Measurements from ENCODE around the gene MED16. TPM values are rescaled to one million over a fixed set of nuclear protein-coding genes. Genes with fewer than 3 reads are reported as not detected.
"Not testable (repeated sequence)": the region's sequence is repeated elsewhere in the genome, so short reads cannot be mapped to it uniquely, and the experiment has no call there.

Gene MED16
- total and polyA plus RNA-seq, 8 donors: 16.7 to 126 (median 74.0) TPM

GRCh38 chr19:843180-843835 is 49.7 kb downstream of the MED16 start:
- peak; percentile 58 to 63 for DNase-seq
- H3K4me3 ChIP-seq: peak overlapping the region in 3 of 4 donors; percentile 22 to 34 (median 26)

GRCh38 chr19:842802-843179 is 50.2 kb downstream of the MED16 start:
- H3K27ac ChIP-seq; DNase-seq; H3K4me3 ChIP-seq; intact Hi-C loops (cut with DNase I; ENCODE audit: low total_unique reads); H3K9me3 ChIP-seq; H3K36me3 ChIP-seq: not testable (repeated sequence)
- Histone ChIP-seq H3K27me3 (peaks cover 5 to 90% (median 54%) of the 10 kb centered on the region in 3 donors), H3K4me1 (peaks cover 10 to 26% (median 18%) of the 10 kb centered on the region in 4 donors)
- WGBS, 5 donors: 71 to 84% (median 81%) methylated on average over 7 of the region's 7 CpGs

More at GRCh38 chr19:843180-843835, 49.7 kb downstream of the MED16 start:
- H3K27ac ChIP-seq: no peak overlapping the region
- peaks cover 5 to 95% (median 60%) of the 10 kb centered on the region in 3 donors for H3K27me3 ChIP-seq
- no peaks in the 10 kb centered on the region for H3K36me3 ChIP-seq
- 4 to 12% (median 7%) methylated on average over 7 to 46 of the region's 46 CpGs for WGBS, 5 donors
- intact Hi-C loops (cut with DNase I; ENCODE audit: low total_unique reads): no loop called here
- TF ChIP-seq, protein P1, sequence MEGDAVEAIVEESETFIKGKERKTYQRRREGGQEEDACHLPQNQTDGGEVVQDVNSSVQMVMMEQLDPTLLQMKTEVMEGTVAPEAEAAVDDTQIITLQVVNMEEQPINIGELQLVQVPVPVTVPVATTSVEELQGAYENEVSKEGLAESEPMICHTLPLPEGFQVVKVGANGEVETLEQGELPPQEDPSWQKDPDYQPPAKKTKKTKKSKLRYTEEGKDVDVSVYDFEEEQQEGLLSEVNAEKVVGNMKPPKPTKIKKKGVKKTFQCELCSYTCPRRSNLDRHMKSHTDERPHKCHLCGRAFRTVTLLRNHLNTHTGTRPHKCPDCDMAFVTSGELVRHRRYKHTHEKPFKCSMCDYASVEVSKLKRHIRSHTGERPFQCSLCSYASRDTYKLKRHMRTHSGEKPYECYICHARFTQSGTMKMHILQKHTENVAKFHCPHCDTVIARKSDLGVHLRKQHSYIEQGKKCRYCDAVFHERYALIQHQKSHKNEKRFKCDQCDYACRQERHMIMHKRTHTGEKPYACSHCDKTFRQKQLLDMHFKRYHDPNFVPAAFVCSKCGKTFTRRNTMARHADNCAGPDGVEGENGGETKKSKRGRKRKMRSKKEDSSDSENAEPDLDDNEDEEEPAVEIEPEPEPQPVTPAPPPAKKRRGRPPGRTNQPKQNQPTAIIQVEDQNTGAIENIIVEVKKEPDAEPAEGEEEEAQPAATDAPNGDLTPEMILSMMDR (IDR thresholded peaks at IDR 0.05): peak in 1 of 7 experiments; percentile 15
- TF ChIP-seq POLR2A (IDR thresholded peaks at IDR 0.05): no peak
- H3K9me3 ChIP-seq: no peaks in the 10 kb centered on the region
- peaks cover 10 to 29% (median 18%) of the 10 kb centered on the region in 4 donors for H3K4me1 ChIP-seq

DNA sequence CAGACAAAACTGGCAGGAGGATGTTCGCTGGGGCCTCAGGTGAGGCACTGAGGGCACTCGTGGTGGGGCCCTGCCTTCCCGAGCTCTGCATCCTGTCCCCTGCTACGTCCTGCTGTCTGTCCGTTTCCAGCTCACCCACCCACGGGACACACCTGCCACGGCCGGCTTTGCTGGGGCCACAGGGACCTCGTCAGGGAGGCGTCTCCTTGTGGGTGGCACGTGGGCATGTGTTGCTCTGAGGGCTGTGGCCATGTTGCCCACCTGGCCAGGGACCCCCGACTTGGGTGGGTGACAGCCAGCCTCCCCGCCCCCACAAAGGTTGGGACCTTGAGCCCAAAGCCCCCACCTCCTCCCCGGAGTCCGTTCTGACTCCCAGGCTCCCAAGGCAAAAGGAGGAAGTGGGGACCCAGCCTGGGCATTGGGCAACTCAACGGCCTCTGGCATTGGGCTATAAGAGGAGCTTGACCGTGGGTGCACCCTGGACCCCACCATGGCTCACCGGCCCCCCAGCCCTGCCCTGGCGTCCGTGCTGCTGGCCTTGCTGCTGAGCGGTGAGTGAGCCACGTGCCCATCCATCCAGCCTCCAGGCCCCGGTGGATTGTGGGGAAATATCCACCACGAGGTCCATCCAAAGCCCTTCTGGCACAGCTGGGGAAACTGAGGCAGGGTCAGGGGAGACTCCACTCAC is 52.3 kb downstream of the MED16 start, which contains the start of gene PRTN3:
PRTN3 (plus strand) TSS at position 481 of the 688 bp plus-strand sequence; CDS start at position 491, 10 bp downstream.
- Histone ChIP-seq H3K9me3 (no peaks in the 10 kb centered on the region), H3K4me3 (no peak within 1 kb of the TSS), H3K36me3 (no peaks in the 10 kb centered on the region), H3K4me1 (peaks cover 10 to 22% (median 14%) of the 10 kb centered on the region in 4 donors), H3K27me3 (peaks cover 5 to 85% (median 55%) of the 10 kb centered on the region in 3 donors), H3K27ac (no peak within 1 kb of the TSS)
- 61 to 66% (median 61%) methylated on average over 12 to 24 of the region's 24 CpGs for WGBS, 5 donors
- DNase-seq: no peak
- intact Hi-C loops (cut with DNase I; ENCODE audit: low total_unique reads): no loop called here
- TF ChIP-seq POLR2AphosphoS5 (IDR thresholded peaks at IDR 0.05) (no peak), POLR2A (IDR thresholded peaks at IDR 0.05) (no peak), EP300 (IDR thresholded peaks at IDR 0.05) (no peak)
- TF ChIP-seq, protein P1 (IDR thresholded peaks at IDR 0.05): no peak

- Histone ChIP-seq H3K4me1 (no peaks in the 10 kb centered on the region), H3K9me3 (no peaks in the 10 kb centered on the region), H3K27me3 (peaks cover 0 to 82% (median 48%) of the 10 kb centered on the region in 3 donors), H3K4me3 (no peak overlapping the region), H3K27ac (no peak overlapping the region), H3K36me3 (no peaks in the 10 kb centered on the region)
- TF ChIP-seq POLR2A (IDR thresholded peaks at IDR 0.05) (no peak), EP300 (IDR thresholded peaks at IDR 0.05) (no peak), POLR2AphosphoS5 (IDR thresholded peaks at IDR 0.05) (no peak)
- TF ChIP-seq, protein P1 (IDR thresholded peaks at IDR 0.05): no peak
- intact Hi-C loops (cut with DNase I; ENCODE audit: low total_unique reads): no loop called here
- WGBS, 5 donors: 59 to 72% (median 66%) methylated on average over 29 to 36 of the region's 36 CpGs
- no peak for DNase-seq
Observed at GRCh38 chr19:835210-835810, 57.7 kb downstream of the MED16 start.

Measured in stomach (tissue), 9 donors.